Endothelial cell of umbilical vein (primary cell): ENCODE data around the gene UBXN11. TPM values are rescaled to one million over a fixed set of nuclear protein-coding genes. Genes with fewer than 3 reads are reported as not detected.

Experiments used
- BruUV-seq: library from RNA; stranded (reverse); fragments of 400-500 nt; replicated peaks from 2 replicates; lab custom pipeline; 2021; lab: Mats Ljungman, UMichigan
- CTCF ChIA-PET: fragments of 300-600, 350-600 bp; sonication (Branson Sonifier 250); formaldehyde crosslinking; loops from one replicate; lab custom pipeline; 2021; ENCODE audit warnings: antibody characterized with exemption, inconsistent platforms; lab: Charles Lee
- POLR2A ChIA-PET: fragments of 300-600, 350-600 bp; sonication (Branson Sonifier 250); formaldehyde crosslinking; loops from one replicate; lab custom pipeline; 2021; ENCODE audit warnings: antibody characterized with exemption, inconsistent platforms; lab: Charles Lee
- DNase-seq: peaks from one replicate; pipeline ENCODE4 v3.0.0-alpha.2; 2011; ENCODE audit warnings: low read depth, low spot score
- FAIRE-seq: peaks from 2 replicates; lab custom pipeline; 2011; peaks lifted over from hg19 to GRCh38; lab: Jason Lieb, UNC
- H2AFZ ChIP-seq: 2 replicates; pipeline ENCODE4 v1.6.0; 2012; ENCODE audit warnings: low read depth, low read length, control low read depth, inconsistent platforms
- H3K27ac ChIP-seq: 2 replicates; pipeline ENCODE4 v1.5.1; 2011; ENCODE audit warnings: low read depth, mild to moderate bottlenecking, control low read depth, low read length, moderate library complexity; ENCODE audit not compliant: insufficient read depth
- H3K27me3 ChIP-seq, 2 experiments: 2 replicates each; pipeline versions ENCODE4 v1.6.0 to v1.6.1; 2011; ENCODE audit warnings: low read length in 2 of 2, mixed read lengths in 1 of 2; ENCODE audit not compliant: control insufficient read depth in 2 of 2, insufficient read depth in 2 of 2
- H3K36me3 ChIP-seq, 2 experiments: 2 replicates in 1 of 2; 3 replicates in 1 of 2; pipeline ENCODE4 v1.5.1; 2011; ENCODE audit warnings: low read length in 2 of 2, mild to moderate bottlenecking in 1 of 2, moderate library complexity in 1 of 2; ENCODE audit not compliant: control insufficient read depth in 2 of 2, insufficient read depth in 2 of 2; ENCODE audit errors: extremely low read depth in 1 of 2
- H3K4me1 ChIP-seq: 3 replicates; pipeline ENCODE4 v1.5.1; 2011; ENCODE audit warnings: mild to moderate bottlenecking, low read length; ENCODE audit not compliant: control insufficient read depth, insufficient read depth; ENCODE audit errors: extremely low read depth
- H3K4me2 ChIP-seq: 2 replicates; pipeline ENCODE4 v1.6.1; 2011; ENCODE audit warnings: low read length, control low read depth, mixed read lengths; ENCODE audit not compliant: insufficient read depth
- H3K4me3 ChIP-seq, 3 experiments: fragments of 200-600 bp in 1 of 3; sonication (generic), shearing (Covaris generic) in 1 of 3; replicated peaks in 1 of 3; 2 replicates each; pipeline ENCODE4 v1.5.1; 2011 to 2016; ENCODE audit warnings: control low read depth in 3 of 3, low read length in 3 of 3, mild to moderate bottlenecking in 2 of 3, inconsistent platforms in 1 of 3, low read depth in 1 of 3, moderate library complexity in 1 of 3; ENCODE audit not compliant: insufficient read depth in 1 of 3
- H3K79me2 ChIP-seq: 2 replicates; pipeline ENCODE4 v1.6.0; 2012; ENCODE audit warnings: low read length, inconsistent platforms; ENCODE audit not compliant: control insufficient read depth, insufficient read depth
- H3K9ac ChIP-seq: replicated peaks from 2 replicates; pipeline ENCODE3; 2011; ENCODE audit warnings: low read length, control low read depth; ENCODE audit not compliant: insufficient read depth; ENCODE audit errors: extremely low read depth
- H3K9me1 ChIP-seq: replicated peaks from 3 replicates; pipeline ENCODE4 v1.6.0; 2011; ENCODE audit warnings: mild to moderate bottlenecking, low read length; ENCODE audit not compliant: control insufficient read depth, insufficient read depth; ENCODE audit errors: extremely low read depth
- H3K9me3 ChIP-seq: replicated peaks from 2 replicates; pipeline ENCODE4 v1.5.1; 2012; ENCODE audit warnings: low read length, inconsistent platforms; ENCODE audit not compliant: control insufficient read depth, insufficient read depth
- H4K20me1 ChIP-seq: replicated peaks from 2 replicates; pipeline ENCODE3; 2011; ENCODE audit warnings: mild to moderate bottlenecking, low read length; ENCODE audit not compliant: control insufficient read depth, insufficient read depth; ENCODE audit errors: extremely low read depth
- CTCF ChIP-seq, 2 donors: IDR thresholded peaks; 1 replicate in 1 of 2; 2 replicates in 1 of 2; pipeline ENCODE4 v1.5.1; 2011; ENCODE audit warnings: low read length in 2 of 2, mild to moderate bottlenecking in 2 of 2, moderate library complexity in 2 of 2, control low read depth in 1 of 2, inconsistent platforms in 1 of 2, low read depth in 1 of 2; ENCODE audit not compliant: insufficient read depth in 1 of 2; ENCODE audit errors: extremely low read depth in 1 of 2
- EZH2 ChIP-seq: IDR thresholded peaks from 2 replicates; pipeline ENCODE4 v1.6.1; 2012; ENCODE audit warnings: borderline replicate concordance, low read depth, mild to moderate bottlenecking, moderate library complexity, low read length, inconsistent platforms; ENCODE audit not compliant: severe bottlenecking
- GATA2 ChIP-seq: IDR thresholded peaks from 2 replicates; pipeline ENCODE4 v1.7.0; 2011; ENCODE audit warnings: low read depth, mild to moderate bottlenecking, moderate library complexity, mixed read lengths, low read length; ENCODE audit not compliant: insufficient read length, insufficient read depth
- JUN ChIP-seq: IDR thresholded peaks from 2 replicates; pipeline ENCODE4 v1.6.1; 2011; ENCODE audit warnings: borderline replicate concordance, low read depth; ENCODE audit not compliant: insufficient read length, insufficient read depth
- MAX ChIP-seq: IDR thresholded peaks from 2 replicates; pipeline ENCODE4 v1.6.1; 2011; ENCODE audit not compliant: insufficient read depth, insufficient read length
- MYC ChIP-seq: IDR thresholded peaks from one replicate; pipeline ENCODE4 v1.6.1; 2011; ENCODE audit warnings: mild to moderate bottlenecking, low read depth, low read length
- POLR2A ChIP-seq: IDR thresholded peaks from 2 replicates; pipeline ENCODE4 v1.6.1; 2012; ENCODE audit warnings: low read depth, mild to moderate bottlenecking, control low read depth, low read length
- dilution Hi-C: fragments of 300-500 bp; cut with MboI; formaldehyde crosslinking; loops from one replicate; pipeline ENCODE4 v1.15.0; 2019; ENCODE audit warnings: low sequenced_read_pairs; ENCODE audit not compliant: extremely low pct_ligation_motif_present
- intact Hi-C: fragments of 100-400 bp; cut with micrococcal nuclease; formaldehyde crosslinking; loops from one replicate; pipeline ENCODE4 v1.10.0; 2022
- polyA plus RNA-seq, 4 experiments: library from polyadenylated mRNA; depleted of rRNA in 3 of 4; stranded (reverse) in 3 of 4; unstranded in 1 of 4; fragments of >200 nt; gene quantifications; 2 replicates each; pipeline versions ENCODE4 v1.2.1 to v1.2.3, GENCODE V29; 2011 to 2012; ENCODE audit warnings: missing spikeins in 1 of 4
- total RNA-seq: library from RNA; stranded (reverse); gene quantifications from 2 replicates; pipeline ENCODE4 v1.2.3, GENCODE V29; 2021

UBXN11 gene
- total and polyA plus RNA-seq, 2 donors (not counting 3 experiments of a cell fraction or from before 2014, with no cell fraction given), result 14.8 to 15.6 TPM

GRCh38 chr1:26239936-26240335, 66.5 kb downstream of the UBXN11 start:
- no TSS peak for BruUV-seq
- Histone ChIP-seq H3K27ac (no peak overlapping the region), H3K9ac (no peak overlapping the region), H3K27me3 (no peaks in the 10 kb centered on the region), H3K4me1 (peaks cover 6% of the 10 kb centered on the region), H3K79me2 (peaks cover 57% of the 10 kb centered on the region), H4K20me1 (no peaks in the 10 kb centered on the region), H3K4me2 (no peak overlapping the region), H3K36me3 (peaks cover 0 to 6% of the 10 kb centered on the region in 2 experiments), H3K9me1 (no peaks in the 10 kb centered on the region), H2AFZ (no peak overlapping the region), H3K4me3 (no peak overlapping the region), H3K9me3 (no peaks in the 10 kb centered on the region)
- ChIA-PET CTCF (no interaction called here), POLR2A (no interaction called here)
- no peak for FAIRE-seq
- TF ChIP-seq GATA2, result no peak
- TF ChIP-seq EZH2, result no peak
- TF ChIP-seq MYC, result no peak
- no peak for TF ChIP-seq POLR2A
- TF ChIP-seq CTCF (IDR thresholded peaks at IDR 0.05; ENCODE audit: extremely low read depth in 1 of 2, insufficient read depth in 1 of 2, low read depth in 1 of 2, low read length in 2 of 2), result no peak
- no peak for TF ChIP-seq JUN
- no peak for TF ChIP-seq MAX
- no peak for DNase-seq
- dilution Hi-C loops, result no loop called here
- intact Hi-C loops, result no loop called here
